HCT116 (cell line): ENCODE data around the gene ANKRD9.

Source experiments
- EGR1 ChIP-seq: IDR thresholded peaks from 2 replicates; pipeline ENCODE4 v1.6.1; 2012; ENCODE audit warnings: low read depth
- EZH2phosphoT487 ChIP-seq: fragments of 200-600 bp; IDR thresholded peaks from 2 replicates; pipeline ENCODE4 v1.6.1; 2018; ENCODE audit warnings: antibody characterized with exemption, borderline replicate concordance
- POLR2A ChIP-seq: IDR thresholded peaks from 2 replicates; pipeline ENCODE4 v1.7.0; 2011; ENCODE audit warnings: borderline replicate concordance; ENCODE audit not compliant: insufficient read depth, insufficient read length; ENCODE audit errors: extremely low read depth
- SIN3A ChIP-seq: IDR thresholded peaks from 2 replicates; pipeline ENCODE4 v1.6.1; 2012; ENCODE audit warnings: low read depth
- TF ChIP-seq, protein P1 (sequence below), 3 experiments: fragments of 200-600 bp in 1 of 3; sonication (generic) in 1 of 3; IDR thresholded peaks in 2 of 3; conservative IDR thresholded peaks in 1 of 3; 2 replicates each; pipeline ENCODE4 v1.5.1; 2012 to 2017; ENCODE audit warnings: low read depth in 2 of 3, low read length in 2 of 3, antibody characterized with exemption in 1 of 3, borderline replicate concordance in 1 of 3, control low read depth in 1 of 3, mild to moderate bottlenecking in 1 of 3, mixed read lengths in 1 of 3, mixed run types in 1 of 3, moderate library complexity in 1 of 3; ENCODE audit not compliant: insufficient read depth in 1 of 3

DNA sequence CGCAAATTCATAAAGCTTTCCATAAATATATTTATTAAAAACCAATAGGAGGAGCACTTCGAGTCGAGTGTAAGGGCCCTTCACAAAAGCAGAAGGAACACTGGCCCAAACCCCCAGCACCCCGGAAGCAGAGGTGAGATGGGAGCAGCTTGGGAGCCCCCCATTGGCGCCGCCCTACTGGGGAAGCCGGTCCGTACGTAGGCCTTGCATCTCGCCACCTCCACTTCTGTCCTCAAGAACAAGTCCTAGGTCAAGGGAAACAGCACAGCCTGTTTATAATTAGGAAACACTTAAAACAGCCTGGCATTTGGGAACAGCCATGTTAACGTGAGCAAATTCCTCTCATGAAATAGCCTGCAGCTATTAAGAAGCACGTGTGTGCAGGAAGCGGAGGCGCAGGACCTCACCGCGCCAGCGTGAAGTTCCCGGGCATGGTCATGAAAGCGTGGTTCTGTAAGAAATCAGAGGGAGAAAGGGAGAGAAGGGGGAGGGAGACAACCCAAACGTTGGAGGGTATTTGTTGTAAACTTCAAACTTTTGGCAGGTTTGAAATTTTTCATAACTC, 7.7 kb downstream of the ANKRD9 start:
- TF ChIP-seq SIN3A (no peak), EGR1 (no peak), POLR2A (no peak), EZH2phosphoT487 (no peak)
- TF ChIP-seq, protein P1, sequence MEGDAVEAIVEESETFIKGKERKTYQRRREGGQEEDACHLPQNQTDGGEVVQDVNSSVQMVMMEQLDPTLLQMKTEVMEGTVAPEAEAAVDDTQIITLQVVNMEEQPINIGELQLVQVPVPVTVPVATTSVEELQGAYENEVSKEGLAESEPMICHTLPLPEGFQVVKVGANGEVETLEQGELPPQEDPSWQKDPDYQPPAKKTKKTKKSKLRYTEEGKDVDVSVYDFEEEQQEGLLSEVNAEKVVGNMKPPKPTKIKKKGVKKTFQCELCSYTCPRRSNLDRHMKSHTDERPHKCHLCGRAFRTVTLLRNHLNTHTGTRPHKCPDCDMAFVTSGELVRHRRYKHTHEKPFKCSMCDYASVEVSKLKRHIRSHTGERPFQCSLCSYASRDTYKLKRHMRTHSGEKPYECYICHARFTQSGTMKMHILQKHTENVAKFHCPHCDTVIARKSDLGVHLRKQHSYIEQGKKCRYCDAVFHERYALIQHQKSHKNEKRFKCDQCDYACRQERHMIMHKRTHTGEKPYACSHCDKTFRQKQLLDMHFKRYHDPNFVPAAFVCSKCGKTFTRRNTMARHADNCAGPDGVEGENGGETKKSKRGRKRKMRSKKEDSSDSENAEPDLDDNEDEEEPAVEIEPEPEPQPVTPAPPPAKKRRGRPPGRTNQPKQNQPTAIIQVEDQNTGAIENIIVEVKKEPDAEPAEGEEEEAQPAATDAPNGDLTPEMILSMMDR (IDR thresholded peaks at IDR 0.05 in 2 of 3, conservative IDR thresholded peaks at IDR 0.05 in 1 of 3; ENCODE audit: borderline replicate concordance in 1 of 3, insufficient read depth in 1 of 3, low read depth in 2 of 3, low read length in 2 of 3) = peak in 2 of 3 experiments; percentile 55 to 58; a peak in 4 of 6 replicates
